Measurements from ENCODE around the gene PKP3.

Gene PKP3

DNA sequence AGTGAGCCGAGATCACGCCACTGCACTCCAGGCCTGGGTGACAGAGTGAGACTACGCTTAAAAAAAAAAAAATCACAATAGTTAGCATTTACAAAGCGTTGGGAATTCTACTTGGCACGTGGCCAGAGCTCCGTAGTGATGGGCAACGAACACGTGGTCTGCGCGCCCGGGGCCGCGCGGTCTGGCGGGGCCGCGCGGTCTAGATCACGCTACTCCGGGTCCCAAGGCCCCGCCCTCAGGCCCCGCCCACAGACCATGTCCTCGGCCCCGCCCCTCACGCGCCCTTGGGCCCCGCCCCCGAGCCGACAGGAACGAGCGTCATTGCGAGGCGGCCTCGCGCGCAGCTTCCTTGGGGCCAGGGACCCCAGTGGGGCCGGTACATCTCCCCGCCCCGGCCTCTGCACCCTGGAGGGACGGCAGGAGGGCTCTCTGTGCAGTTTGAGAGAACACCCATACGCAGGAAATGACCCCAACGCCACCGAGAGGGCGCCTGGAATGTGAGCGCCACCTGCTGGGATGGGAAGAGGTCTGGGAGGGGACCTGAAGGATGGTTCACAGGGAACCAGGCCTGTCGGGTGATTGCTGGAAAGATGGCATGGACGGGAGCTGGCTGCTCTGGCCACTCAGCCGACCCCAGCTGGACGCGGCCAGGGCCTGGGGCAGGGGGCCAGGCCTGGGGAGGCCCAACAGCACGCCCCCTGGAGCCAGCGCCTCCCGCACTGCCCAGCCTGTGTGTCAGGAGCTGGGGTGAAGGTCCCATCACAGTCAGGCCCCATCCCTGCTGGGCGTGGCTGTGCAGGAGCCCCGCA is 54.1 kb downstream of the PKP3 start:
- Histone ChIP-seq H3K79me2 (no peaks in the 10 kb centered on the region), H3K9ac (no peak overlapping the region), H3K4me1 (peaks cover 8% of the 10 kb centered on the region), H3K9me3 (ENCODE audit: control insufficient read depth, low read length) (no peaks in the 10 kb centered on the region), H3K4me2 (ENCODE audit: low read length) (peak overlapping the region; percentile 78), H2AFZ (peak overlapping the region; percentile 86), H3K4me3 (ENCODE audit: low read depth, low read length) (peak overlapping the region; percentile 66), H3K27ac (peak overlapping the region; percentile 86), H3K27me3 (ENCODE audit: control insufficient read depth, insufficient read depth, low read length) (no peaks in the 10 kb centered on the region), H3K36me3 (ENCODE audit: control insufficient read depth, insufficient read depth, low read length) (no peaks in the 10 kb centered on the region)
- TF ChIP-seq, protein P1, sequence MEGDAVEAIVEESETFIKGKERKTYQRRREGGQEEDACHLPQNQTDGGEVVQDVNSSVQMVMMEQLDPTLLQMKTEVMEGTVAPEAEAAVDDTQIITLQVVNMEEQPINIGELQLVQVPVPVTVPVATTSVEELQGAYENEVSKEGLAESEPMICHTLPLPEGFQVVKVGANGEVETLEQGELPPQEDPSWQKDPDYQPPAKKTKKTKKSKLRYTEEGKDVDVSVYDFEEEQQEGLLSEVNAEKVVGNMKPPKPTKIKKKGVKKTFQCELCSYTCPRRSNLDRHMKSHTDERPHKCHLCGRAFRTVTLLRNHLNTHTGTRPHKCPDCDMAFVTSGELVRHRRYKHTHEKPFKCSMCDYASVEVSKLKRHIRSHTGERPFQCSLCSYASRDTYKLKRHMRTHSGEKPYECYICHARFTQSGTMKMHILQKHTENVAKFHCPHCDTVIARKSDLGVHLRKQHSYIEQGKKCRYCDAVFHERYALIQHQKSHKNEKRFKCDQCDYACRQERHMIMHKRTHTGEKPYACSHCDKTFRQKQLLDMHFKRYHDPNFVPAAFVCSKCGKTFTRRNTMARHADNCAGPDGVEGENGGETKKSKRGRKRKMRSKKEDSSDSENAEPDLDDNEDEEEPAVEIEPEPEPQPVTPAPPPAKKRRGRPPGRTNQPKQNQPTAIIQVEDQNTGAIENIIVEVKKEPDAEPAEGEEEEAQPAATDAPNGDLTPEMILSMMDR (IDR thresholded peaks at IDR 0.05): peak; percentile 78

DNA sequence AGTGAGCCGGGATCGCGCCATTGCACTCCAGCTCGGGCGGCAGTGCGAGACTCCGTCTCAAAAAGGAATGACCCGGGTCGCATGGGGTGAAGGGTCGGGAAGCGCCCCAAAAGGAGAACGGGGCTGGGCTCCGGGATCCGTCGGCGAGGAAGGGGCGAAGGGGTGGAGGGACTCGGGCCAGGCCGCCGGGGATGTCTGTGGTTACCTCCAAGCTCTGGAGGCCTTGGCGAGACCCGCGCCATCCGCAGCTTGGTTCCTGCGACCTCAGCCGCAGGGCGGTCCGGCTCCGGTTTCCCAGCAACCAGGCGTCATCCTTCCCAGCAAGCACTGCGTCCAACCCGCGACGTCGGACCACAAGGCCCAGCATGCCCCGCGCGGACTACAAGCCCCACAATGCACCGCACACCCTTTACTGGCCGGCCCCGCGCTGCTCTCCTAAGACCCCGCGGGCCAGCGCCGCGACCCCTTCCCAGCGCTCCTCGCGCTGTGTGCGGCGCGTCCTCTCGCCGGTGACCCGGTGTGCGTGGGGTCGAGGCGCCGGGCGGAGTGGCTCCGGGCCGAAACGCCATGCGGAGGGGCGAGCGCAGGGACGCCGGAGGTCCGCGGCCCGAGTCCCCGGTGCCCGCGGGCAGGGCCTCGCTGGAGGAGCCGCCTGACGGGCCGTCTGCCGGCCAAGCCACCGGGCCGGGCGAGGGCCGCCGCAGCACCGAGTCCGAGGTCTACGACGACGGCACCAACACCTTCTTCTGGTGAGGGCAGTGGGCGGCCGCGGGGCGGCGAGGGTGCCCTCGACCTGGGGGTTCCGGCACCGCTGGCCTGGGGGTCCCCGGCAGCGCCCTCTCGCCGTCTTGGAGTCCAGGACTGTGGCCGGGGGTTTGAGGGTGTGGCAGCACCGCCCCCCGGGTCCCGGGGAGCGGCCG is 56.1 kb downstream of the PKP3 start, which contains the start of gene PTDSS2:
PTDSS2 (plus strand) TSS at position 391 of the 920 bp plus-strand sequence; CDS start at position 568, 177 bp downstream.
- Histone ChIP-seq H3K4me2 (ENCODE audit: low read length) (peak within 1 kb of the TSS; percentile 75), H3K4me1 (peaks cover 9% of the 10 kb centered on the region), H3K27ac (peak within 1 kb of the TSS; percentile 70), H3K79me2 (no peaks in the 10 kb centered on the region), H3K4me3 (ENCODE audit: low read depth, low read length) (peak within 1 kb of the TSS; percentile 78), H3K9ac (peak within 1 kb of the TSS; percentile 11), H2AFZ (peak within 1 kb of the TSS; percentile 80), H3K36me3 (ENCODE audit: control insufficient read depth, insufficient read depth, low read length) (no peaks in the 10 kb centered on the region), H3K27me3 (ENCODE audit: control insufficient read depth, insufficient read depth, low read length) (no peaks in the 10 kb centered on the region), H3K9me3 (ENCODE audit: control insufficient read depth, low read length) (no peaks in the 10 kb centered on the region)
- TF ChIP-seq, protein P1 (IDR thresholded peaks at IDR 0.05): no peak

DNA sequence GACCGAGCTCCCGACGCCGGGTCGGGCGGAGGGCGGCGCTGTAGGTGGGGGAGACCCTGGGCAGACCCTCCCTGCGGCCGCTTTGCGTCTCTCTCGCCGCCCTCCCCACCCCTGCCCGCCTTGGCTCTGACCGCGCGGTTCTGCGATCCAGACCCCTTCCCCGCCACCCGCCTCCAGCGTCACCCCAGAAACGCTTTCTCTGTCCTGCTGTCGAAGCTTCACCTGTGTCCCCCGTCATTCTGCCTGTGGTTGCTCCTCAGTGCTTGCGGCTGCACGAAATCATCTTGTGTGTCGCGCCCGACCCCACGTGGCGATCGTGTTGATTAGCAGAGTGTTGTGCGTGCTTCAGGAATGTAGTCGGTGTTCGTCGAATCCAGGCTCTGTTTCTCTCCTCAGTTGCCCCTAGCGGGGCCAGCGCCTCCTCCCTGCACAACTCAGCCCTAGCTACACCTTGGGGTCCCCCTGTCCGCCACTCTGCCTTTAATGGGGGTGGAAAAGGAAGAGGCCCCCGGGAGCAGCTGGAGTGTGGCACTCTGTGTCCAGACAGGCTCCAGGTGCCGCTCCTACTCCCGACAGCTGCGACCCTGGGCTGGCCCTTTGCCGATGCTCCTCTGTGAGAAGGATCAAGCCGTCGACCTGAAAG is 56.9 kb downstream of the PKP3 start:
- Histone ChIP-seq H3K9ac (no peak overlapping the region), H2AFZ (peak overlapping the region; percentile 80), H3K9me3 (ENCODE audit: control insufficient read depth, low read length) (no peaks in the 10 kb centered on the region), H3K79me2 (no peaks in the 10 kb centered on the region), H3K4me1 (peaks cover 13% of the 10 kb centered on the region), H3K4me3 (ENCODE audit: low read depth, low read length) (peak overlapping the region; percentile 78), H3K27ac (peak overlapping the region; percentile 70), H3K36me3 (ENCODE audit: control insufficient read depth, insufficient read depth, low read length) (no peaks in the 10 kb centered on the region), H3K27me3 (ENCODE audit: control insufficient read depth, insufficient read depth, low read length) (no peaks in the 10 kb centered on the region), H3K4me2 (ENCODE audit: low read length) (peak overlapping the region; percentile 75)
- TF ChIP-seq, protein P1 (IDR thresholded peaks at IDR 0.05): no peak

DNA sequence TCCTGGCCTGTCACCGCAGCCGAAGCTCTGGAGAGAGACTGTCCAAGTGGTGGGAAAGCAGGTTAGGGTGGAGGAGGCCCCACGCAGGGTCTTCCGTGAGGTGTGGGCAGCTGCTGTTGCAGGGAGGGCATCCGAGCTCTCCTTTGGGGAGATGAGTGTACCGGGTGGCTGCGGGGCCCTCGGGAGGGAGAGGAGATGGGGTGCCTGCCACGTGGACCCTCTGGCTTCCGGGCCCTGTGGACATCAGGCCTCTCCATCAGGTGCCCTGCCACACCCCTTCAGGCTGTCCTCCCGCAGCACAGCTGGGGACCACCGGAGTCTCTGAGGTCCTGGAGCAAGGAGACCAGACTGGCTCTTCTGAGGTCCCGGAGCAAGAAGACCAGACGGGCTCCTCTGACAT is 57.7 kb downstream of the PKP3 start:
- H2AFZ ChIP-seq: no peak overlapping the region
- H3K27ac ChIP-seq: no peak overlapping the region
- no peaks in the 10 kb centered on the region for H3K79me2 ChIP-seq
- TF ChIP-seq, protein P1 (IDR thresholded peaks at IDR 0.05): no peak
- H3K9me3 ChIP-seq (ENCODE audit: control insufficient read depth, low read length): no peaks in the 10 kb centered on the region
- H3K4me2 ChIP-seq (ENCODE audit: low read length): no peak overlapping the region
- H3K4me3 ChIP-seq (ENCODE audit: low read depth, low read length): no peak overlapping the region
- H3K9ac ChIP-seq: no peak overlapping the region
- no peaks in the 10 kb centered on the region for H3K27me3 ChIP-seq (ENCODE audit: control insufficient read depth, insufficient read depth, low read length)
- H3K4me1 ChIP-seq: peaks cover 18% of the 10 kb centered on the region
- H3K36me3 ChIP-seq (ENCODE audit: control insufficient read depth, insufficient read depth, low read length): no peaks in the 10 kb centered on the region
